ENCODE data around the gene PRIM2. TPM values are rescaled to one million over a fixed set of nuclear protein-coding genes. Genes with fewer than 3 reads are reported as not detected.
"Not testable (repeated sequence)": the region's sequence is repeated elsewhere in the genome, so short reads cannot be mapped to it uniquely, and the experiment has no call there.

PRIM2 gene, protein sequence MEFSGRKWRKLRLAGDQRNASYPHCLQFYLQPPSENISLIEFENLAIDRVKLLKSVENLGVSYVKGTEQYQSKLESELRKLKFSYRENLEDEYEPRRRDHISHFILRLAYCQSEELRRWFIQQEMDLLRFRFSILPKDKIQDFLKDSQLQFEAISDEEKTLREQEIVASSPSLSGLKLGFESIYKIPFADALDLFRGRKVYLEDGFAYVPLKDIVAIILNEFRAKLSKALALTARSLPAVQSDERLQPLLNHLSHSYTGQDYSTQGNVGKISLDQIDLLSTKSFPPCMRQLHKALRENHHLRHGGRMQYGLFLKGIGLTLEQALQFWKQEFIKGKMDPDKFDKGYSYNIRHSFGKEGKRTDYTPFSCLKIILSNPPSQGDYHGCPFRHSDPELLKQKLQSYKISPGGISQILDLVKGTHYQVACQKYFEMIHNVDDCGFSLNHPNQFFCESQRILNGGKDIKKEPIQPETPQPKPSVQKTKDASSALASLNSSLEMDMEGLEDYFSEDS
- total RNA-seq (10 to 100 TPM; 13.5 to 16.6 TPM), total RNA-seq (15.4 to 18.8 reads per million in 2 donors)

DNA sequence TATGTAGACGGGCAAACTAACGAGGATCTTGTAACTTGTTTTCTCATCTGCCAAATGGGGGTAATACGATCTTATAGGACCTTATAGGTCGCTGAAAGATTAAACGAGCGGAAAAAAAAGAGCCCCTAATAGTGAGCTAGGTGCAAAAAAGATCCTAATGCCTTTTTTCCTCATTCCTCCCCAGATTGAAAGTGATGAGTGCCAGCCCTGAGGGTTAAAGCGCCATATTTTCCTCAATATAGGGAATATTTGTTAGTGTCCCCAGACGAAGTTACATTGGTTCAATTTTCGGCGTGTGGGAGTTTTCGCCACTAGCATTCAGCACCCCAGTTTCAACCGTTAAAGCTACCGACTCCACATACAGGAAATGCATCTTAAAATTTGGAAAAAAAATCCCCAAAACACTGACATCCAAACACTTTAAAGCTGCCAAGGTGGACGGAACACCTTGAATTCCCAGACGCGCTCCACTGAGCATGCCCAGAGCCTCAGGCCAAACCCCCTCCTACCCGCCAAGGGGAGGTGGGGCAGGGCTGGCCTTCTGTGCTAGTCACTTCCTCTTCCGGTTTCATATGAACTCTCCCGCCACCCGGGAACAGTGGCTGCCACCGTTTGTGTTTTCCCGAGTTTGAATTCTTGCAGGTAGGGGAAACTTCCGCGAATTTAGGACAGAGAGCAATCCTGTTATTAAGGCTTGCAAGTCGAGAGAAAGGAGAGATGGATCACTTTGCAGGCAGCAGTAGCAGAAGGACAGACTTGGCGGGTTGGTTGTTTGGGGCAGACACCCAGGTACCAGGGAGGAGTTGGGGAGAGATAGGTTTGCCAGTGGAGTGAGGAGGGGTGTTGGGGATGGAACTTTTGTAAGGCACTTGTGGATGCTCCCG is at the start of gene PRIM2:
Gene PRIM2, plus strand, starts transcription at position 571 of the 884 bp plus-strand sequence. CDS start 816 bp downstream, outside the sequence.
- H3K27me3 Mint-ChIP-seq = no peaks in the 10 kb centered on the region
- no peaks in the 10 kb centered on the region for H3K9me3 ChIP-seq (ENCODE audit: control insufficient read depth, low read length, poor library complexity, severe bottlenecking)
- peak within 1 kb of the TSS; percentile 99 for H3K4me3 Mint-ChIP-seq
- peaks cover 42% of the 10 kb centered on the region for H3K4me1 Mint-ChIP-seq
- ATAC-seq = peak; percentile 86
- peaks cover 22% of the 10 kb centered on the region for H3K36me3 Mint-ChIP-seq (ENCODE audit: low read depth)
- H3K27ac Mint-ChIP-seq = peak within 1 kb of the TSS; percentile 98
- DNase-seq = peak; percentile 67 to 74 (median 71)

DNA sequence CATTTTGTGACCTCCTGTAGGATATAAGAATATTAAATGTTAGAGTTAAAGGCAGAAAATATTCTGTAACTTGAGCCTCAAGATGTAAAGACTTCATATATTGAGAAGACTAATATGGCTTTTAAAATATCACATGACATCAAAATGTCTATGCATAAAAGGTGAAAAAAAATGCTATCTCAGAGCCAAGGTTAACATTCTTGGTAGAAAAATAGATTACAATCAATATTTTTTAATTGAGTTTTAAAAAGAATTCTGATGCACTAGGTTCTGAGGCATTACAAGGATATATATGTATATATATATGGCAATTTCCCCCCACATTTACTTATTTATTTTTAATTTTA is 49.2 kb upstream of the PRIM2 start:
- Mint-ChIP-seq H3K4me1 (no peaks in the 10 kb centered on the region), H3K27me3 (peaks cover 41% of the 10 kb centered on the region), H3K36me3 (ENCODE audit: low read depth) (no peaks in the 10 kb centered on the region), H3K27ac (no peak overlapping the region), H3K4me3 (no peak overlapping the region)
- no peaks in the 10 kb centered on the region for H3K9me3 ChIP-seq (ENCODE audit: control insufficient read depth, low read length, poor library complexity, severe bottlenecking)
- no peak for ATAC-seq
- DNase-seq = no peak

DNA sequence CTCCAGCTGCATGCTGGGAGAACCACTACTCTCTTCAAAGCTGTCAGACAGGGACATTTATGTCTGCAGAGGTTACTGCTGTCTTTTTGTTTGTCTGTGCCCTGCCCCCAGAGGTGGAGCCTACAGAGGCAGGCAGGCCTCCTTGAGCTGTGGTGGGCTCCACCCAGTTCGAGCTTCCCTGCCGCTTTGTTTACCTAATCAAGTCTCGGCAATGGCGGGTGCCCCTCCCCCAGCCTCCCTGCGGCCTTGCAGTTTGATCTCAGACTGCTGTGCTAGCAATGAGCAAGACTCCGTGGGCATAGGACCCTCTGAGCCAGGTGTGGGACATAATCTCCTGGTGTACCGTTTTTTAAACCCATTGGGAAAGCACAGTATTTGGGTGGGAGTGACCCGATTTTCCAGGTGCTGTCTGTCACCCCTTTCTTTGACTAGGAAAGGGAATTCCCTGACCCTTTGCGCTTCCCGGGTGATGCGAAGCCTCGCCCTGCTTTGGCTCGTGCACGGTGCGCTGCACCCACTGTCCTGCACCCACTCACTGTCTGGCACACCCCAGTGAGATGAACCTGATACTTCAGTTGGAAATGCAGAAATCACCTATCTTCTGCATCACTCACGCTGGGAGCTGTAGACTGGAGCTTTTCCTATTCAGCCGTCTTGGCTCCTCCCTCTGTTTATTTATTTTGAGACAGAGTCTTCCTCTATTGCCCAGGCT is 43.2 kb upstream of the PRIM2 start:
- H3K27ac Mint-ChIP-seq; H3K4me1 Mint-ChIP-seq; H3K9me3 ChIP-seq (ENCODE audit: control insufficient read depth, low read length, poor library complexity, severe bottlenecking); H3K4me3 Mint-ChIP-seq; H3K36me3 Mint-ChIP-seq (ENCODE audit: low read depth); ATAC-seq; DNase-seq: not testable (repeated sequence)
- H3K27me3 Mint-ChIP-seq = peaks cover 55% of the 10 kb centered on the region

DNA sequence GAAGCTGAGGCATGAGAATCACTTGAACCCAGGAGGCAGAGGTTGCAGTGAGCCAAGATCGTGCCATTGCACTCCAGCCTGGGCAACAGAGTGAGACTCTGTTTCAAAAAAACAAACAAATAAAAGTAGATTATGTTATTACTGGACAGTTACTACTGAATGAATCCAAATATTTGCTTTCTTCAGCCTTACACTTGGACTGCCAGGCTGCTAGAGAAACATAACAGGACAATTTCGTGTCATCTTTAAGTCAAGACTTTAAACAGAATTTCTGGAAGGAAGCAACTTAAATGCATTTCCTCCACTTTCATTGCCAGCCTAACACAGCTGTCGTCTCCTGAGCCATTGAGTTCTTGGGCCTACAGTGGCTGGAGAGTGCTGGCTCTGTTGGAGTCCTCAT is 42.0 kb upstream of the PRIM2 start:
- DNase-seq (no peak), ATAC-seq (no peak)
- H3K9me3 ChIP-seq (ENCODE audit: control insufficient read depth, low read length, poor library complexity, severe bottlenecking) = no peaks in the 10 kb centered on the region
- Mint-ChIP-seq H3K4me1 (peaks cover 2% of the 10 kb centered on the region), H3K27ac (no peak overlapping the region), H3K36me3 (ENCODE audit: low read depth) (no peaks in the 10 kb centered on the region), H3K4me3 (no peak overlapping the region), H3K27me3 (peaks cover 62% of the 10 kb centered on the region)

DNA sequence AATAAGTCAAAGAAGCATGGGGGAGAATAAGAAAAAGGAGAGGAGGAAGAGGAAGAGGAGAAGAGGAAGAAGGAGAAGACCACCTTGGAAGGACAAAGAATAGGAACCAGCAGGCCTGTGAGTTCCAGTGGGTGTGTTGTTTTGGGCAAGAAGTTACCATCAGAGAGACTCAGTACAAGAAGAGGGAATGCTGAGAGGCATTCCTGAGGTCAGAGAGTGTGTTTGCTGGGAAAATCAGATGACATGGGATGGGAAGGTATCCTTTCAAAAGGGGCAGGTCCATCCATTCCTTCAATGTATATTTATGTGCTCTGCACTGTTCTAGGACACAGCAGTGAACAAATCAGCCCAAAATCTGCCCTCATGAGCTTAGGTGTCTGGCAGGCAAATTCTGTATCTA is 40.5 kb upstream of the PRIM2 start:
- H3K4me1 Mint-ChIP-seq = peaks cover 2% of the 10 kb centered on the region
- H3K36me3 Mint-ChIP-seq (ENCODE audit: low read depth) = no peaks in the 10 kb centered on the region
- H3K4me3 Mint-ChIP-seq = no peak overlapping the region
- DNase-seq (no peak), ATAC-seq (no peak)
- H3K27me3 Mint-ChIP-seq = peaks cover 52% of the 10 kb centered on the region
- H3K9me3 ChIP-seq (ENCODE audit: control insufficient read depth, low read length, poor library complexity, severe bottlenecking) = no peaks in the 10 kb centered on the region
- H3K27ac Mint-ChIP-seq = peak overlapping the region; percentile 2

DNA sequence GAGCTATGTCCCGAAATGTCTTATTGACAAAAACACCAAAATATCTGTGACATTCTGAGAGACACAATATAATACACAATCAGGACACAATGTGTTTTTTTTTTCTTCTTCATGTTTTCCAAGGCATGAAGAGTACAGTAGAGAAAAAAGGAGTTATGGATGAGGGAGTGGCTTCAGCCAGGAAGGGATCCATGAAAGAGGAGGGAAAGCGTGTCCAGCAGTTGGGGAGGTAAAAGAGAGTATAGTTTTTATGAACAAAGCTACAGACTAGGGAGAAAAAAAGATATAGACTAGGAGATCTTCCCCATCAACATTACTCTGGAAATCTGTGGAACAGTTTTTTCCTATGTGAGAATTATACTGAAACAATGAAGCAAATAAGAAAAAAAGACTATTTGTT is 38.9 kb upstream of the PRIM2 start:
- no peak for ATAC-seq
- H3K27ac Mint-ChIP-seq = no peak overlapping the region
- DNase-seq = no peak
- no peak overlapping the region for H3K4me3 Mint-ChIP-seq
- H3K36me3 Mint-ChIP-seq (ENCODE audit: low read depth) = no peaks in the 10 kb centered on the region
- H3K9me3 ChIP-seq (ENCODE audit: control insufficient read depth, low read length, poor library complexity, severe bottlenecking) = no peaks in the 10 kb centered on the region
- peaks cover 2% of the 10 kb centered on the region for H3K4me1 Mint-ChIP-seq
- H3K27me3 Mint-ChIP-seq = peaks cover 37% of the 10 kb centered on the region

DNA sequence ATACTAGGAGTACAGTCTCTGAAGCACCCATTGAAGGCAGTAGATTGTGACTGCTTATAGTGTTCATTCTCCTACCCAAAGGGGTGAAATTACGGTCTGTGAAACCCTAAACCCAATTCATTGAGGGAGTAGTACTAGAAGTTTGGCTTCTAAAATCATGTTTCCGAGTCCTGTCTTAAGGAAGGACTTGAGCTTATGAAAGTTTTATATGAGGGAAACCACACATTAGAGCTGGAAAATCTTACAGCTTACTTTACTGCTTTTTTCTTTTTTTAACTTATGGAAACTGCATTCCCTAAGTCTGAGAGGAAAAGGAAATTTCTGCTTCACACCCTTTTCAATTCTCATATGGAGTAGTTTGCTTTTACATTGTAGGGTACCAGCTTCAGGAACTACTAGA is 38.4 kb upstream of the PRIM2 start:
- H3K36me3 Mint-ChIP-seq (ENCODE audit: low read depth) = no peaks in the 10 kb centered on the region
- DNase-seq (no peak), ATAC-seq (no peak)
- peaks cover 2% of the 10 kb centered on the region for H3K4me1 Mint-ChIP-seq
- no peak overlapping the region for H3K27ac Mint-ChIP-seq
- no peaks in the 10 kb centered on the region for H3K9me3 ChIP-seq (ENCODE audit: control insufficient read depth, low read length, poor library complexity, severe bottlenecking)
- H3K4me3 Mint-ChIP-seq = no peak overlapping the region
- peaks cover 32% of the 10 kb centered on the region for H3K27me3 Mint-ChIP-seq

DNA sequence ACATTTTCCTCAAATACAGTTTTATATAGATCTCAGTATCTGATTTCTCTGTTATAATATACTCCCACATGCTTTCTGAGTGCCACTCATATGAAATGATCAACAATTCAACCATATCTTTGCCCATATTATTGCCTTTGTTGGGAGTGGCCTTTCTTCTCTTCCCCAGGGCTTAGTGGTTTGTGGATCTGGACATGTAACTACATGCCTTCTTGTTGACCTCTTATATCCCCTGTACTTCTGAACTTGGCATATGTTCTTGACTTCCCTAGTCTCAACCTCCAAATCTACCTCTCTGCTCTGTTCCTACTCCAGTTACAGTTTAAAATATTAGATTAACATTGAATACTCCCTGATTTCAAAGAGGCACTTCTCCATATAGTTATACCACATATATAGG is 34.3 kb upstream of the PRIM2 start:
- peaks cover 47% of the 10 kb centered on the region for H3K27me3 Mint-ChIP-seq
- ATAC-seq (no peak), DNase-seq (no peak)
- H3K4me1 Mint-ChIP-seq = no peaks in the 10 kb centered on the region
- H3K9me3 ChIP-seq (ENCODE audit: control insufficient read depth, low read length, poor library complexity, severe bottlenecking) = no peaks in the 10 kb centered on the region
- no peak overlapping the region for H3K27ac Mint-ChIP-seq
- peaks cover 4% of the 10 kb centered on the region for H3K36me3 Mint-ChIP-seq (ENCODE audit: low read depth)
- H3K4me3 Mint-ChIP-seq = no peak overlapping the region

DNA sequence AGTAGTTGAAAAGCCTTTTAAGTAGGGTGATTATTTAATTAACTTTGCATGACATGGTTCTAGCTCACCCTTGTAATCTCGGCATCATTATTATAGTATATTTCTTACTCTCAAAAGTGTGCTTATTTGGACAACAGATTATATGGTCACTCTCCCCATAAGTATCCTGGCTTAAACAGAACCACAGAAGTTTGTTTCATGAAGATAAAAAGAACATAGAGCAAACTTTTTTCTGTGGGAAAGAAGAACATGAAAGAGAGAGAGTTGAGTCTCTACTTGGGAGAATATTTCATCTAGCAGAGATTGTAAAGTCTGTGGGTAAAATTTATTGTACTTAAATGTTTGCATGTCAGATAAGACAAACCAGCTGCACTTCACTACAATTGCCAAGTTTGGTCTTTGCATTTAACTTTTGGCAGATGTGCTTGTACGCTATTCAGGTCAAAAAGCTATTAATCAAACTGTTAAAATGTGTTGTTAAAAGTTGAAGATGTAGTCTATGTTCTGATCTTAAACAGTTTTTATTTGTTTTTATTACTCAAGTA is 33.4 kb upstream of the PRIM2 start:
- peaks cover 4% of the 10 kb centered on the region for H3K36me3 Mint-ChIP-seq (ENCODE audit: low read depth)
- no peak overlapping the region for H3K4me3 Mint-ChIP-seq
- no peaks in the 10 kb centered on the region for H3K4me1 Mint-ChIP-seq
- H3K27me3 Mint-ChIP-seq = peaks cover 41% of the 10 kb centered on the region
- no peak for ATAC-seq
- H3K9me3 ChIP-seq (ENCODE audit: control insufficient read depth, low read length, poor library complexity, severe bottlenecking) = no peaks in the 10 kb centered on the region
- no peak for DNase-seq
- no peak overlapping the region for H3K27ac Mint-ChIP-seq

DNA sequence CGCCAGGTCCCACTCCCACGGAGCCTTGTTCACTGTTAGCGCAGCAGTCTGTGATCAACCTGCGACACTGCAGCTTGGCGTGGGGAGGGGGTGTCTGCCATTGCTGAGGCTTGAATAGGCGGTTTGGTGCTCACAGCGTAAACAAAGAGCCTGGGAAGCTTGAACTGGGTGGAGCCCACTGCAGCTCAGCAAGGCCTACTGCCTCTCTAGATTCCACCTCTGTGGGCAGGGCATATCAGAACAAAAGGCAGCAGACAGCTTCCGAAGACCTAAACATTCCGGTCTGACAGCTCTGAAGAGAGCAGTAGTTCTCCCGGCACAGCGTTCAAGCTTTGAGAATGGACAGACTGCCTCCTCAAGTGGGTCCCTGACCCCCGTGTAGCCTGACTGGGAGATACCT is 29.3 kb upstream of the PRIM2 start:
- not testable (repeated sequence) for H3K27ac Mint-ChIP-seq, H3K4me3 Mint-ChIP-seq

DNA sequence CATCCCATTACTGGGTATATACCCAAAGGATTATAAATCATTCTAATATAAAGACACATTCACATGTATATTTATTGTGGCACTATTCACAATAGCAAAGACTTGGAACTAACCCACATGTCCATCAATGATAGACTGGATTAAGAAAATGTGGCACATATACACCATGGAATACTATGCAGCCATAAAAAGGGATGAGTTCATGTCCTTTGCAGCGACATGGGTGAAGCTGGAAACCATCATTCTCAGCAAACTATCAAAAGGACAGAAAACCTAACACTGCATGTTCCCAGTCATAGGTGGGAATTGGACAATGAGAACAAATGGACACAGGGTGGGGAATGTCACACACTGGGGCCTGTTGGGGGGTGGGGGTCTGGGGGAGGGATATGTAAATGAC is 24.0 kb upstream of the PRIM2 start:
- not testable (repeated sequence) for H3K4me1 Mint-ChIP-seq; H3K36me3 Mint-ChIP-seq (ENCODE audit: low read depth); H3K9me3 ChIP-seq (ENCODE audit: control insufficient read depth, low read length, poor library complexity, severe bottlenecking); H3K27ac Mint-ChIP-seq; H3K4me3 Mint-ChIP-seq; DNase-seq; H3K27me3 Mint-ChIP-seq; ATAC-seq

More for the DNA sequence above, 29.3 kb upstream of the PRIM2 start:
- H3K27me3 Mint-ChIP-seq = peaks cover 32% of the 10 kb centered on the region
- not testable (repeated sequence) for H3K9me3 ChIP-seq (ENCODE audit: control insufficient read depth, low read length, poor library complexity, severe bottlenecking); DNase-seq; H3K36me3 Mint-ChIP-seq (ENCODE audit: low read depth); ATAC-seq; H3K4me1 Mint-ChIP-seq

DNA sequence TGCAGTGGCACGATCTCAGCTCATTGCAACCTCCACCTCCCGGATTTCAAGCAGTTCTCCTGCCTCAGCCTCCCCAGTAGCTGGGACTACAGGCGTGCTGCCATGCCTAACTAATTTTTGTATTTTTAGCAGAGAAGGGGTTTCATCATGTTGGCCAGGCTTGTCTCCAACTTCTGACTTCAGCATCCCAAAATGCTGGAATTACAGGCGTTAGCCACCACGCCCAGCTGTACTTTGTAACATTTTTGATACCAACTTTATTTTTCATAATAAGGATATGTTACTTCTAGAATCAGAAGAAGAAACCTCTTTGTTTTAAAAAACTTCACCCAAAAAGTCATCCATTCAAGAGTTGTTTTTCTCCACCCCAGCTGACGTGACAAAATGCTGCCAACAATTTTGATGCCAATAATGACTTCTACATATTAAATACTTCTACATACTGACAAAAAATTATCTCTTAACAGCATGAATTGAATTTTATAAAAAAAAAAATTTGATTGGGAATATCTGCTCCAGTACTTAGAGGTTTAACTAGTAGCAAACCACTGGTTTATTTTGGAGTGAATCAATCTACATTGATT is 22.5 kb upstream of the PRIM2 start:
- Mint-ChIP-seq H3K36me3 (ENCODE audit: low read depth) (no peaks in the 10 kb centered on the region), H3K4me3 (no peak overlapping the region), H3K27me3 (no peaks in the 10 kb centered on the region), H3K4me1 (peaks cover 3% of the 10 kb centered on the region), H3K27ac (no peak overlapping the region)
- ATAC-seq = no peak
- no peak for DNase-seq
- no peaks in the 10 kb centered on the region for H3K9me3 ChIP-seq (ENCODE audit: control insufficient read depth, low read length, poor library complexity, severe bottlenecking)

All from T-helper 17 cell (primary cell).